Calu3 (cell line): ENCODE measurements around the gene PLA2G2D. TPM values are rescaled to one million over a fixed set of nuclear protein-coding genes. Genes with fewer than 3 reads are reported as not detected.

ENCODE experiments used
- BruUV-seq: library from RNA; stranded (reverse); fragments of 400-500 nt; replicated peaks from 2 replicates; lab custom pipeline; 2021; lab: Mats Ljungman, UMichigan
- CTCF ChIA-PET: fragments of 300-600 bp; sonication (Branson Sonifier 250); formaldehyde crosslinking; loops from one replicate; lab custom pipeline; 2022; ENCODE audit warnings: antibody characterized with exemption; lab: Charles Lee
- DNase-seq: peaks from one replicate; pipeline ENCODE4 v3.0.0; 2022
- H3K27ac Mint-ChIP-seq: one replicate; pipeline ENCODE4 v1.8.0; 2022; ENCODE audit warnings: mixed read lengths; ENCODE audit not compliant: unreplicated experiment
- H3K27me3 Mint-ChIP-seq: one replicate; pipeline ENCODE4 v1.8.0; 2022; ENCODE audit warnings: mixed read lengths; ENCODE audit not compliant: unreplicated experiment
- H3K36me3 Mint-ChIP-seq: one replicate; pipeline ENCODE4 v1.8.0; 2022; ENCODE audit warnings: mild to moderate bottlenecking, moderate library complexity, mixed read lengths; ENCODE audit not compliant: insufficient read depth, unreplicated experiment
- H3K4me1 Mint-ChIP-seq: one replicate; pipeline ENCODE4 v1.8.0; 2022; ENCODE audit warnings: mild to moderate bottlenecking, low read depth, mixed read lengths; ENCODE audit not compliant: unreplicated experiment
- H3K4me3 Mint-ChIP-seq: one replicate; pipeline ENCODE4 v1.8.0; 2022; ENCODE audit warnings: mild to moderate bottlenecking, low read depth, moderate library complexity, mixed read lengths; ENCODE audit not compliant: unreplicated experiment
- H3K9me3 Mint-ChIP-seq: one replicate; pipeline ENCODE4 v1.8.0; 2022; ENCODE audit warnings: low read depth, mixed read lengths; ENCODE audit not compliant: unreplicated experiment
- CTCF ChIP-seq: fragments of 200-600 bp; IDR thresholded peaks from one replicate; pipeline ENCODE4 v1.8.0; 2022; ENCODE audit warnings: antibody characterized with exemption; ENCODE audit not compliant: unreplicated experiment
- intact Hi-C: fragments of 100-400 bp; cut with micrococcal nuclease; formaldehyde crosslinking; loops from one replicate; pipeline ENCODE4 v1.10.0; 2022; ENCODE audit not compliant: unreplicated experiment
- total RNA-seq: library from RNA; stranded (reverse); gene quantifications from 2 replicates; pipeline ENCODE4 v1.2.3, GENCODE V29; 2022

Gene PLA2G2D
- total RNA-seq, 1 experiment from 2014 or later: not detected

- no TSS peak for BruUV-seq
- Mint-ChIP-seq H3K27ac (no peak overlapping the region), H3K4me1 (peaks cover 3% of the 10 kb centered on the region), H3K36me3 (peaks cover 7% of the 10 kb centered on the region), H3K9me3 (no peaks in the 10 kb centered on the region), H3K27me3 (no peaks in the 10 kb centered on the region), H3K4me3 (no peak overlapping the region)
- CTCF ChIA-PET: interaction anchor here (0.7 kb wide), 1 partner anchor 53 kb away, joined by 3 read pairs; no protein-coding TSS in a partner anchor
- intact Hi-C loops: no loop called here
- no peak for TF ChIP-seq CTCF
- no peak for DNase-seq
Observed at GRCh38 chr1:20108366-20109123, 10.8 kb downstream of the PLA2G2D start.

- H3K36me3 Mint-ChIP-seq: peaks cover 7% of the 10 kb centered on the region
- intact Hi-C loops: no loop called here
- H3K4me3 Mint-ChIP-seq: no peak overlapping the region
- no TSS peak for BruUV-seq
- DNase-seq: no peak
- H3K9me3 Mint-ChIP-seq: no peaks in the 10 kb centered on the region
- no peaks in the 10 kb centered on the region for H3K4me1 Mint-ChIP-seq
- CTCF ChIA-PET: no interaction called here
- no peaks in the 10 kb centered on the region for H3K27me3 Mint-ChIP-seq
- no peak overlapping the region for H3K27ac Mint-ChIP-seq
- TF ChIP-seq CTCF: no peak
Observed at GRCh38 chr1:20107796-20108195, 11.5 kb downstream of the PLA2G2D start.

- H3K4me1 Mint-ChIP-seq: no peaks in the 10 kb centered on the region
- no peaks in the 10 kb centered on the region for H3K27me3 Mint-ChIP-seq
- intact Hi-C loops: no loop called here
- CTCF ChIA-PET: interaction anchor here (0.8 kb wide), 1 partner anchor 347 kb away, joined by 3 read pairs; no protein-coding TSS in a partner anchor
- DNase-seq: no peak
- peaks cover 7% of the 10 kb centered on the region for H3K36me3 Mint-ChIP-seq
- TF ChIP-seq CTCF: no peak
- no TSS peak for BruUV-seq
- H3K27ac Mint-ChIP-seq: no peak overlapping the region
- no peaks in the 10 kb centered on the region for H3K9me3 Mint-ChIP-seq
- no peak overlapping the region for H3K4me3 Mint-ChIP-seq
Observed at GRCh38 chr1:20107351-20107750, 12.0 kb downstream of the PLA2G2D start.

GRCh38 chr1:20105856-20106255, 13.5 kb downstream of the PLA2G2D start:
- intact Hi-C loops: no loop called here
- TF ChIP-seq CTCF: no peak
- no peak for DNase-seq
- no peak overlapping the region for H3K4me3 Mint-ChIP-seq
- no TSS peak for BruUV-seq
- no peaks in the 10 kb centered on the region for H3K9me3 Mint-ChIP-seq
- CTCF ChIA-PET: interaction anchor here (0.6 kb wide), 1 partner anchor 48 kb away, joined by 3 read pairs; no protein-coding TSS in a partner anchor
- H3K27ac Mint-ChIP-seq: no peak overlapping the region
- peaks cover 7% of the 10 kb centered on the region for H3K36me3 Mint-ChIP-seq
- no peaks in the 10 kb centered on the region for H3K4me1 Mint-ChIP-seq
- H3K27me3 Mint-ChIP-seq: no peaks in the 10 kb centered on the region
